ENCODE results near the gene PTGES3. TPM values are rescaled to one million over a fixed set of nuclear protein-coding genes. Genes with fewer than 3 reads are reported as not detected.
"Not testable (repeated sequence)": the region's sequence is repeated elsewhere in the genome, so short reads cannot be mapped to it uniquely, and the experiment has no call there.

PTGES3 gene
- total and polyA plus RNA-seq, 2 donors, result 118 to 184 TPM

- Histone ChIP-seq H3K4me1 (ENCODE audit: insufficient read depth) (peaks cover 8% of the 10 kb centered on the region), H3K27ac (ENCODE audit: low read depth) (no peak overlapping the region), H3K4me3 (ENCODE audit: low read depth, low read length) (no peak overlapping the region), H3K36me3 (ENCODE audit: insufficient read depth) (peaks cover 4% of the 10 kb centered on the region)
- 46% methylated on average over 4 of the region's 4 CpGs for WGBS
- DNase-seq (ENCODE audit: extremely low spot score), result no peak
Measured at GRCh38 chr12:56718636-56719035, 30.6 kb upstream of the PTGES3 start.

DNA sequence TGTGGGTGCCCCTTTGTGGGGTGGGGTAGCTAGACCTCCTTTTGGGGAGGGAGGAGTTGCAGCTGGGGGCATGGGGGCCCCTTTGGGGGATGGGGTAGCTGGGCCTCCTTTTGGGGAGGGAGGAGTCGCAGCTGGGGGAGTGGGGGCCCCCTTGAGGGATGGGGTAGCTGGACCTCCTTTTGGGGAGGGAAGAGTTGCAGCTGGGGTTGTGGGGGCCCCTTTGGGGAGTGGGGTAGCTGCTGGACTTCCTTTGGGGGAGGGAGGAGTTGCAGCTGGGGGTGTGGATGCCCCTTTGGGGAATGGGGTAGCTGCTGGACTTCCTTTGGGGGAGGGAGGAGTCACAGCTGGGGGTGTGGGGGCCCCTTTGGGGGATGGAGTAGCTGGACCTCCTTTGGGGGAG lies 30.1 kb upstream of the PTGES3 start:
- Histone ChIP-seq H3K27ac (ENCODE audit: low read depth) (no peak overlapping the region), H3K4me1 (ENCODE audit: insufficient read depth) (peaks cover 8% of the 10 kb centered on the region)

DNA sequence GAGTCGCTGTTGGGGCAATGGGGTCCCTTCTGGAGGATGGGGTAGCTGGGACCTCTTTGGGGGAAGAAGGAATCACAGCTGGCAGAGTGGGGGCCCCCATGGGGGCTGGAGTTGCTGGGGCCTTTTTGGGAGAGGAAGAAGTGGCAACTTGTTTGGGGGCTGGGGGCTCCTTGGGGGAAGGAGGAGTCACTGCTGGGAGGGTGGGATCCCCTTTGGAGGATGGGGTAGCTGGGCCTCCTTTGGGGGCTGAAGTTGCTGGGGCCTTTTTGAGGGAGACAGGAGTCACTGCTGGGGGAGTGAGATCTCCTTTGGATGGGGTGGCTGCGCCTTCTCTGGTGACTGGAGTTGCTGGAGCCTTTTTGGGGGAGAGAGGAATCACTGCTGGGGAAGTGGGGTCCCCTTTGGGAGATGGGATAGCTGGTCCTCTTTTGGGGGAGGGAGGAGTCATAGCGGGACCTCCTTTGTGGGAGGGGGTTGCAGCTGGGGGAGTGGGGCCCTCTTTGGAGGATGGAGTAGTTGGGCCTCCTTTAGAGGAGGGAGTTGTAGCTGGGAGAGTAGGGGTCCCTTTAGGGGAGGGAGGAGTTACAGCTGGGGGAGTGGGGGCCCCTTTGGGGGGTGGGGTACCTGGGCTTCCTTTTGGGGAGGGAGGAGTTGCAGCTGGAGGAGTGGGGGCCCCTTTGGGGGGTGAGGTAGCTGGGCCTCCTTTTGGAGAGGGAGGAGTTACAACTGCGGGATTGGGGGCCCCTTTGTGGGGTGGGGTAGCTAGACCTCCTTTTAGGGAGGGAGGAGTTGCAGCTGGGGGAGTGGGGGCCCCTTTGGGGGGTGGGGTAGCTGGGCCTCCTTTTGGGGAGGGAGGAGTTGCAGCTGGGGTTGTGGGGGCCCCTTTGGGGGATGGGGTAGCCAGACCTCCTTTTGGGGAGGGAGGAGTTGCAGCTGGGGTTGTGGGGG lies 29.1 kb upstream of the PTGES3 start:
- H3K4me3 ChIP-seq (ENCODE audit: low read depth, low read length), result no peak overlapping the region
- H3K27ac ChIP-seq (ENCODE audit: low read depth), result no peak overlapping the region
- peaks cover 5% of the 10 kb centered on the region for H3K36me3 ChIP-seq (ENCODE audit: insufficient read depth)
- 74% methylated on average over 4 of the region's 4 CpGs for WGBS
- H3K4me1 ChIP-seq (ENCODE audit: insufficient read depth), result peaks cover 4% of the 10 kb centered on the region
- no peak for DNase-seq (ENCODE audit: extremely low spot score)

More for the DNA sequence above, 30.1 kb upstream of the PTGES3 start:
- Histone ChIP-seq H3K36me3 (ENCODE audit: insufficient read depth) (peaks cover 5% of the 10 kb centered on the region), H3K4me3 (ENCODE audit: low read depth, low read length) (no peak overlapping the region)
- DNase-seq (ENCODE audit: extremely low spot score), result no peak
- 77% methylated on average over 1 of the region's 1 CpG for WGBS

DNA sequence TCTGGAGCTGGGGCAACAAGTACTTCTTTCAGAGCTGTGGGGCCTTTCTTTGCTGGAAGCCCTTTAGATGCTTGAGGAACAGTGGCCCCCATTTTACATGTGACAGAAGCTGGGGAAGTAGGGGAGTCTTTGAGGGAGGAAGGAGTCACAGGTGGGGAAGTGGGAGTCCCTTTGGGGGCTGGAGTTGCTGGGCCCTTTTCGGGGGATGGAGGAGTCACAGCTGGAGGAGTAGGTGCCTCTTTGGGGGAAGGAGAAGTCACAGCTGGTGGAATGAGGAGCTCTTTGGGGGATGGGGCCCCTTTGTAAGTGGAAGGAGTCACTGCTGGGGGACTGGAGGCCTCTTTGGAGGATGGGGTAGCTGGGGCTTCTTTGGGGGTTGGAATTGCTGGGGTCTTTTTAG lies 28.4 kb upstream of the PTGES3 start:
- Histone ChIP-seq H3K27ac (ENCODE audit: low read depth) (no peak overlapping the region), H3K4me1 (ENCODE audit: insufficient read depth) (peaks cover 4% of the 10 kb centered on the region), H3K4me3 (ENCODE audit: low read depth, low read length) (no peak overlapping the region), H3K36me3 (ENCODE audit: insufficient read depth) (peaks cover 6% of the 10 kb centered on the region)
- WGBS, result 49% methylated on average over 1 of the region's 1 CpG
- DNase-seq (ENCODE audit: extremely low spot score), result no peak

GRCh38 chr12:56715798-56716197 lies 27.7 kb upstream of the PTGES3 start:
- peaks cover 6% of the 10 kb centered on the region for H3K36me3 ChIP-seq (ENCODE audit: insufficient read depth)

DNA sequence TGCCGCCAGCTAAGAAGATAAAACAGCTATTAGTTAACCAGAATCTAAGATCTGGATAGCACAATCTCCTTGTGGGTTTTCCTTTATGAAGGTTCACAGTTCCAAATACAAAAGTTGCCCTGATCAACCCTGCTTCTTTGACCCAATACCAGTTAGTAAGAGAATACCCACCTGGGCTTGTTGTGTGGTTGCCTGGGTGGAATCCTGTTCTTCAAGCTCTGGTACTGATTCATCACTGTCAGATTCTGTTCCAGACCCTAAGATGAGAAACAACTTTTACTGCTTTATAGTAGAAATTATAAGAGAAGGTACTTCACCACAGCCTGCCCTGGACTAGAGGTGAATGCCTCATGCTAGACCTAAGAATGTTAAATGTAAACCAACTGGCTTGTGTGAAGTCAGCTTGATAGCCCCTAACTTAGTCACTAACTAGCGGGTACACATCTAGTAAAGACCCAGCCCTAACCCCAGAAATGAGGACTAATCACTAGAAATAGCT lies 26.4 kb upstream of the PTGES3 start:
- no peak overlapping the region for H3K4me3 ChIP-seq (ENCODE audit: low read depth, low read length)
- WGBS, result 94% methylated on average over 2 of the region's 2 CpGs

More at GRCh38 chr12:56715798-56716197, 27.7 kb upstream of the PTGES3 start:
- DNase-seq (ENCODE audit: extremely low spot score), result no peak
- no peak overlapping the region for H3K4me3 ChIP-seq (ENCODE audit: low read depth, low read length)
- 73% methylated on average over 8 of the region's 8 CpGs for WGBS
- peaks cover 2% of the 10 kb centered on the region for H3K4me1 ChIP-seq (ENCODE audit: insufficient read depth)
- H3K27ac ChIP-seq (ENCODE audit: low read depth), result no peak overlapping the region

DNA sequence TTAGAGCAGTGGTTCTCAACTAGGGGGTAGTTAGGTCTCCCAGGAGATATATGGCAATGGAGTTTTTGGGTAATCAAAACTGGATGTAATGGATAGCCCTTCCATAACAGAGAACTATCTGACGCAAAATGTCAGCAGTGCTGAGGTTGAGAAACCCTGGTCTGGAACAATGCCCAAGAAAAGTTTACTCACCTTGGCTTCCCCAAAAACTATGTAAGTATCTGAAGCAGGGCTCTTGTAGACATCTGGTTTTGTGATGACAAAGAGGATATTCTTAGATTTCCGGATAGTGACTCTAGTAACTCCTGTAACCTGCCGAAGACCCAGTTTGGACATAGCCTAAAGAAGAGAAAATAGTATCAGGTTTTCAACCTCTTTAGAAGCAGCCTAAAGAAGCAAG lies 25.3 kb upstream of the PTGES3 start:
- DNase-seq (ENCODE audit: extremely low spot score), result no peak
- H3K4me3 ChIP-seq (ENCODE audit: low read depth, low read length), result no peak overlapping the region
- peaks cover 2% of the 10 kb centered on the region for H3K4me1 ChIP-seq (ENCODE audit: insufficient read depth)
- WGBS, result 93% methylated on average over 3 of the region's 3 CpGs
- no peak overlapping the region for H3K27ac ChIP-seq (ENCODE audit: low read depth)
- H3K36me3 ChIP-seq (ENCODE audit: insufficient read depth), result peaks cover 6% of the 10 kb centered on the region

More for the DNA sequence above, 26.4 kb upstream of the PTGES3 start:
- H3K27ac ChIP-seq (ENCODE audit: low read depth), result no peak overlapping the region
- peaks cover 2% of the 10 kb centered on the region for H3K4me1 ChIP-seq (ENCODE audit: insufficient read depth)
- H3K36me3 ChIP-seq (ENCODE audit: insufficient read depth), result peaks cover 6% of the 10 kb centered on the region
- no peak for DNase-seq (ENCODE audit: extremely low spot score)

- WGBS, result 78% methylated on average over 5 of the region's 5 CpGs
Measured at GRCh38 chr12:56709759-56710376, 21.8 kb upstream of the PTGES3 start.

DNA sequence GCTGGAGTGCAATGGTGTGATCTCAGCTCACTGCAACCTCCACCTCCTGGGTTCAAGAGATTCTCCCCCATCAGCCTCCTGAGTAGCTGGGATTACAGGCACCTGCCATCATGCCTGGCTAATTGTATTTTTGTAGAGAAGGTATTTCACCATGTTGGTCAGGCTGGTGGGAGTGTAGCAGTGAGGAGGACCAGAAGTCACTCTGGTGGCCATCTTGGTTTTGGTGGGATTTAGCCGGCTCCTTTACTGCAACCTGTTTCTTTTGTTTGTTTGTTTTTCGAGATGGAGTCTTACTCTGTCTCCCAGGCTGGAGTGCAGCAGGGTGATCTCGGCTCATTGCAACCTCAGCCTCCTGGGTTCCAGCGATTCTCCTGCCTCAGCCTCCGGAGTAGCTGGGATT lies 16.4 kb upstream of the PTGES3 start:
- DNase-seq (ENCODE audit: extremely low spot score); H3K36me3 ChIP-seq (ENCODE audit: insufficient read depth); H3K4me3 ChIP-seq (ENCODE audit: low read depth, low read length); H3K4me1 ChIP-seq (ENCODE audit: insufficient read depth); H3K27ac ChIP-seq (ENCODE audit: low read depth): not testable (repeated sequence)
- 87% methylated on average over 5 of the region's 5 CpGs for WGBS

More at GRCh38 chr12:56709759-56710376, 21.8 kb upstream of the PTGES3 start:
- Histone ChIP-seq H3K27ac (ENCODE audit: low read depth) (no peak overlapping the region), H3K4me3 (ENCODE audit: low read depth, low read length) (no peak overlapping the region), H3K36me3 (ENCODE audit: insufficient read depth) (peaks cover 6% of the 10 kb centered on the region), H3K4me1 (ENCODE audit: insufficient read depth) (no peaks in the 10 kb centered on the region)
- no peak for DNase-seq (ENCODE audit: extremely low spot score)

DNA sequence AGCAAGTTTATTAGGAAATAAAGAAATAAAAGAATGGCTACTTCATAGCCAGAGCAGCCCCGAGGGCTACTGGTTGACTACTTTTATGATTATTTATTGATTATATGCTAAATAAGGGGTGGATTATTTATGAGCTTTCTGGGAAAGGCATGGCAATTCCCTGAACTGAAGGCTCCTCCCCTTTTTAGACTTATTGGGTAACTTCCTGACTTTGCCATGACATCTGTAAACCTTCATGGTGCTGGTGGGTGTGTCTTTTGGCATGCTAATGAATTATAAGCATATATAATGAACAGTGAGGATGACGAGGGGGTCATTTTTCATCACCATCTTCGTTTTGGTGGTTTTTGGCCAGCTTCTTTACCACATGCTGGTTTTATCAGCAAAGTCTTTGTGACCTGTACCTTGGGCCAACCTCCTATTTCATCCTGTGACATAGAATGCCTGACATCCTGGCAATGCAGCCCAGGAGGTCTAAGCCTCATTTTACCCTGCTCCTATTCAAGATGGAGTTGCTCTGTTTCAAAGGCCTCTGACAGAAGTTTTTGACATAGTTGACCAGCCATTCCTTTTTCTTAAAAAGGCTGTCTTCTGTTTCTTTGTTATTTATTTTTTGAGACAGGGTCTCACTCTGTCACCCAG lies 11.1 kb upstream of the PTGES3 start:
- Histone ChIP-seq H3K4me3 (ENCODE audit: low read depth, low read length) (no peak overlapping the region), H3K27ac (ENCODE audit: low read depth) (no peak overlapping the region), H3K36me3 (ENCODE audit: insufficient read depth) (no peaks in the 10 kb centered on the region), H3K4me1 (ENCODE audit: insufficient read depth) (no peaks in the 10 kb centered on the region)
- WGBS, result 60% methylated on average over 3 of the region's 3 CpGs
- DNase-seq (ENCODE audit: extremely low spot score), result no peak

GRCh38 chr12:56695327-56696101 lies 7.4 kb upstream of the PTGES3 start:
- DNase-seq (ENCODE audit: extremely low spot score), result no peak
- no peak overlapping the region for H3K27ac ChIP-seq (ENCODE audit: low read depth)

GRCh38 chr12:56694161-56694560 lies 6.1 kb upstream of the PTGES3 start:
- DNase-seq (ENCODE audit: extremely low spot score), result no peak
- H3K4me1 ChIP-seq (ENCODE audit: insufficient read depth), result no peaks in the 10 kb centered on the region
- 87% methylated on average over 5 of the region's 5 CpGs for WGBS
- H3K36me3 ChIP-seq (ENCODE audit: insufficient read depth), result no peaks in the 10 kb centered on the region
- no peak overlapping the region for H3K27ac ChIP-seq (ENCODE audit: low read depth)
- H3K4me3 ChIP-seq (ENCODE audit: low read depth, low read length), result no peak overlapping the region

More at GRCh38 chr12:56695327-56696101, 7.4 kb upstream of the PTGES3 start:
- H3K4me1 ChIP-seq (ENCODE audit: insufficient read depth), result no peaks in the 10 kb centered on the region
- 54% methylated on average over 2 of the region's 2 CpGs for WGBS
- H3K36me3 ChIP-seq (ENCODE audit: insufficient read depth), result no peaks in the 10 kb centered on the region
- H3K4me3 ChIP-seq (ENCODE audit: low read depth, low read length), result no peak overlapping the region

- no peak for DNase-seq (ENCODE audit: extremely low spot score)
- H3K4me1 ChIP-seq (ENCODE audit: insufficient read depth), result no peaks in the 10 kb centered on the region
- WGBS, result 3% methylated on average over 7 of the region's 7 CpGs
- peak overlapping the region; percentile 36 for H3K4me3 ChIP-seq (ENCODE audit: low read depth, low read length)
- H3K36me3 ChIP-seq (ENCODE audit: insufficient read depth), result no peaks in the 10 kb centered on the region
- H3K27ac ChIP-seq (ENCODE audit: low read depth), result peak overlapping the region; percentile 93
Measured at GRCh38 chr12:56688846-56689109, 694 bp upstream of the PTGES3 start.
